Left ventricle myocardium superior (tissue), 1 donor: ENCODE measurements around the gene CCT3. TPM values are rescaled to one million over a fixed set of nuclear protein-coding genes. Genes with fewer than 3 reads are reported as not detected.

ENCODE experiments used
- ATAC-seq: fragments of 200-7000 bp; cut with Tn5 transposase; one replicate; pipeline ENCODE4 v1.9.1; 2020; ENCODE audit warnings: mild to moderate bottlenecking, moderate library complexity
- DNase-seq: peaks from one replicate; pipeline ENCODE4 v3.0.0-alpha.2; 2020
- intact Hi-C: fragments of 100-400 bp; cut with micrococcal nuclease; formaldehyde crosslinking; loops from one replicate; pipeline ENCODE4 v1.11.0; 2022
- total RNA-seq: library from RNA; stranded (reverse); fragmentation: NEBNext Ultra II Directional; extraction: Animal tissue kit (Norgen Biotek cat#: 25700); gene quantifications from one replicate; pipeline ENCODE4 v1.2.1, GENCODE V29; 2021
- donor health status: DM: no; HTN: yes; CAD: no; lungs with severe emphysema.

The CCT3 gene
- total RNA-seq, 1 donor from 2014 or later, result 131 TPM

GRCh38 chr1:156286061-156286460 lies 52.0 kb downstream of the CCT3 start:
- ATAC-seq (no peak), DNase-seq (no peak)
- intact Hi-C loops, result no loop called here

GRCh38 chr1:156285437-156285836 lies 52.7 kb downstream of the CCT3 start:
- intact Hi-C loops, result no loop called here
- no peak for DNase-seq
- no peak for ATAC-seq

GRCh38 chr1:156284757-156285156 lies 53.3 kb downstream of the CCT3 start:
- DNase-seq (no peak), ATAC-seq (no peak)
- intact Hi-C loops, result no loop called here

GRCh38 chr1:156284112-156284511 lies 54.0 kb downstream of the CCT3 start, which contains the start of gene TMEM79:
TMEM79 (plus strand) TSS chr1:156284325; CDS start chr1:156285227, 902 bp downstream.
- DNase-seq (no peak), ATAC-seq (no peak)

GRCh38 chr1:156283521-156283920 lies 54.6 kb downstream of the CCT3 start:
- intact Hi-C loops, result no loop called here
- ATAC-seq (no peak), DNase-seq (no peak)

More at GRCh38 chr1:156284112-156284511, 54.0 kb downstream of the CCT3 start, which contains the start of gene TMEM79:
- intact Hi-C loops, result no loop called here

- intact Hi-C loops, result no loop called here
- DNase-seq, result peak; percentile 97
- ATAC-seq, result peak; percentile 89
Observed at GRCh38 chr1:156282479-156283222, 55.4 kb downstream of the CCT3 start, which contains the start of gene SMG5. SMG5 (minus strand) TSS chr1:156282825; CDS start chr1:156282680, 145 bp downstream.

- DNase-seq (no peak), ATAC-seq (peak; percentile 7)
- intact Hi-C loops, result no loop called here
Observed at GRCh38 chr1:156281693-156282478, 56.2 kb downstream of the CCT3 start.

- intact Hi-C loops, result no loop called here
- DNase-seq, result peak; percentile 77
- peak; percentile 82 for ATAC-seq
Observed at GRCh38 chr1:156281281-156281680, 56.8 kb downstream of the CCT3 start.

- intact Hi-C loops, result no loop called here
- DNase-seq (no peak), ATAC-seq (no peak)
Observed at GRCh38 chr1:156279837-156280236, 58.3 kb downstream of the CCT3 start.

- intact Hi-C loops, result no loop called here
- no peak for ATAC-seq
- no peak for DNase-seq
Observed at GRCh38 chr1:156276966-156277381, 61.1 kb downstream of the CCT3 start.

- intact Hi-C loops, result no loop called here
- ATAC-seq, result no peak
- no peak for DNase-seq
Observed at GRCh38 chr1:156276532-156276931, 61.6 kb downstream of the CCT3 start.

- ATAC-seq (no peak), DNase-seq (no peak)
- intact Hi-C loops, result no loop called here
Observed at GRCh38 chr1:156270314-156270713, 67.8 kb downstream of the CCT3 start.

- DNase-seq, result no peak
- ATAC-seq, result no peak
- intact Hi-C loops, result no loop called here
Observed at GRCh38 chr1:156268336-156268735, 69.8 kb downstream of the CCT3 start.

- DNase-seq (no peak), ATAC-seq (peak; percentile 10)
- intact Hi-C loops, result no loop called here
Observed at GRCh38 chr1:156266051-156266450, 72.0 kb downstream of the CCT3 start.

GRCh38 chr1:156263288-156263655 lies 74.8 kb downstream of the CCT3 start:
- no peak for ATAC-seq
- intact Hi-C loops, result no loop called here
- no peak for DNase-seq

GRCh38 chr1:156262461-156263287 lies 75.4 kb downstream of the CCT3 start:
- ATAC-seq (no peak), DNase-seq (no peak)
- intact Hi-C loops, result no loop called here

- intact Hi-C loops, result no loop called here
- DNase-seq (no peak), ATAC-seq (no peak)
Observed at GRCh38 chr1:156260896-156261295, 77.2 kb downstream of the CCT3 start.

- no peak for ATAC-seq
- intact Hi-C loops, result no loop called here
- DNase-seq, result no peak
Observed at GRCh38 chr1:156259805-156260204, 78.3 kb downstream of the CCT3 start.
